OCI-M2 (cell line): ENCODE results near the gene MEF2D.

Experiments used
- DNase-seq: peaks from one replicate; lab custom pipeline; 2025; ENCODE audit not compliant: unreplicated experiment; lab: John Stamatoyannopoulos, UW

Gene MEF2D

DNA sequence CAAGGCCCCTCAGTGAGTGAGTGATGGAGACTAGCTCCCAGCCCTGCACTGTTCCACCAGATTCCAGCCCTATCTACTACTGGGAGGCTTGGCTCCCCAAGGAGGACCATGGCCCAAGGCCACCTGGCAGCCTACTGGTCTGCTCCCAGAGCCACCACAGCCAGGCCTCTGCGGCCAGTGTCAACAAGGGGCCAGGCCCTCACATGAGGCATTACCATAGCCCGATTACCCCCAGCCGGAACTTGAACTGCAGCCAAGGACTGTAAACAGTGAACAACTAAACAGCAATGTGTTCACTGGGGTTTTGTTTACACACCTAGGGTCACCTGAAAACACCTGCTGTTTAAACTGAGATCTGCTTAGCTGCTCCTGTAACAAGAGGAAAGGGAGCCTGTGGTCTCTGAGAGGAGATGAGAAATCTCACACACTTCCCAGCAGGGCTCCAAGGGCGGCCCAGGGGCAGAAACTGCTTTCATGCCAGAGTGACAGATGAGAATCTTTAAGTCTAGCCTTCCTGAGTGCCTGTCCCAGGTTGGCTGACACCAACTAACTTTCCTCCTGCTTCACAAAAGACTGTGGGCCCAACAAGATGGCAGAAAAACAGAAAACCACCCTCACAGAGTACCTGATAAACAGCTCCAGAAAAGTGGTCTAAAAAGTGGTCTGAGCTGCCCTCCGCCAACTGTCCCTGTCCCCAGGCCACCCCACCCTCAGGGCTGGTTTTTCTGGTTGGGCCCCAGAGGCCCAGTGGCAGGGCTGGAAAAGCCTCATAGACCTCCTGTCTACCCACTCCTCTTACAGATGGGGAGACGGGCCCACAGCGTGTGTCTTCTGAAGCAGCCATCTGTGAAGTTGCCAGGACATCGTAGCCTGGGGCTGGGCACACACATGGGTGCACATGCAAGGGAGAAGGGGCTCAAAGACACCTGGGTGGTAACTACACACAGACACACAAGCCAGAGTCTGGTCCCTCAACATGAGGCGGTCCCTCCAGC, 28.8 kb downstream of the MEF2D start:
- no peak for DNase-seq

DNA sequence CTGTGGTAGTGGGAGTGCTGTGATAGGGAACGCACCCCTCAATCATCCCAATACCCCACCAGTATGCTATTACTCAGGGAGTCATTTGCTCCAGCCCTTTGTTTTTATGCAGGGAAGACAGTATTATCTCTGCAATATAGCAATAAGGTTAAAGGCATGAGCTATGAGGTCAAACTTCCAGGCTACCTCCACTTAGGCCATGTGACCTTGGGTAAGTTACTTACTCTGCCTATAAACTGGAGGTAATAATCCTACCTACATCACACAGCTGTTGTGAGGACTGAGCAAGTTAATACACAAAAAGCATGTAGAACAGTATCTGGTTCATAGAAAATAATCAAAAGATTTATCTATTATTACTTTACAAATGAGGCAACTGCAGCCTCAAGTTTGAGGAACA, 30.1 kb downstream of the MEF2D start:
- no peak for DNase-seq

DNA sequence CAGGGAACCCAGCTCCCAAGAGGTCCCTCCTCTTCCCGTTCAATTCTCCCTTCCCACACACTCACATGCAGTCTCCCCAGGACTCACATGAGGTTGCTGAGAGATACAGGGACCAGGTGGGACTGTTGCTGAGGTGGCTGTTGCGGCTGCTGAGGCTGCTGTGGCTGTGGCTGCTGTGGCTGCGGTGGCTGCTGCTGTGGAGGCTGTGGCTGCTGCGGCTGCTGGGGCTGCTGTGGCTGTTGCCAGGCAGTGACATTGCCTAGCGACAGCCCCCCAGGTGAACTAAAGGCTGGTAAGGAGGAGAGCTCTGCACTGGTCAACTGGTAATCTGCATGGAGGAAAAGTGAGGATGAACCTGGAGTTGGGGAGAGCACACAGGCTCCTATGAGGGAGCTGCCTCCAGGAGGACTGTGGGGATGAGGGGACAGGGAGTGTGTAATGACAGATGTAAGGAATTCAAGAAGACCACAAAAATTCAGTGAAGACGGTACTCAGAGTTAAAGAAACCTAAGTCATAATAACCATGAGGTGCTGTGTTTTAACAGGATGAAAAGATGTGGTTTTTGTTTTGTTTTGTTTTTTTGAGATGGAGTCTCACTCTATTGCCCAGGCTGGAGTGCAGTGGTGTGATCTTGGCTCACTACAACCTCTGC, 31.8 kb downstream of the MEF2D start:
- DNase-seq: no peak

DNA sequence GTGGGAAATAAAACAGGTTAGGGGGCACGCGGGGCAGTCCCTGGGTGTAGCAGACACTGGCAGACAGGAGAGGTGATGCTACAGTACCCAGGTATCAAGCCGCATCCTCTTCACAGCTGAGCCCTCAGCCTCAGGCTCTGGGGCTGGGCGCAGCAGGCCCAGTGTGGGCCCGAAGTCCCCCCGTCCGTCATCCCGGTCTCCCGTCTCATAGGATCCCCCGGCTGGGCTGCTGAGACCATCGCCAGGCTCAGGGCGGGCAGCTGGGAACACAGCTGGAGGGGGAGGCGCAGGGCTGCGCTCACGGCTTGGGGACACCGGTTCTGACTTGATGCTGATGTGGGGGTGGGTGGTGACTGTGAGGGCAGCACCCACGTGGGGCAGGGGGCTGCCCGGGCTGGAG, 32.7 kb downstream of the MEF2D start:
- no peak for DNase-seq

DNA sequence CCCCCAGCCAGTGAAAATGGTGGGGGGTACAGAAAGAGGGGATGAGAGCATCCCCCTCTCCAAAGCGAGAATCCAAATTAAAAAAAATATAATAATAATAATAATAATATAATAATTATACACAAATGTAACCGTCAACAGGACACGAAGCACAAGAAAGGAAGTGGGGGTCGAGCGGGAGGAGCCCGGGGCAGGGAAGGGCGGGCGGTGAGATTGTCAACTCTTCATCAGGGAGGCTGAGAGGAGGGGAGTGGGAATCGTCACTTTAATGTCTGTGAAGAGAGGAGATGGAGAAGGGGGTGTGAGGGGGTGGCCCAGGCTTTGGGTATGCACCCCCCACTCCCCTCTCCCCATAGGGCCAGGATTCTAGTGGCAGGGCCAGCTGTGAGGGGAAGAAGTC, 33.2 kb downstream of the MEF2D start:
- no peak for DNase-seq

DNA sequence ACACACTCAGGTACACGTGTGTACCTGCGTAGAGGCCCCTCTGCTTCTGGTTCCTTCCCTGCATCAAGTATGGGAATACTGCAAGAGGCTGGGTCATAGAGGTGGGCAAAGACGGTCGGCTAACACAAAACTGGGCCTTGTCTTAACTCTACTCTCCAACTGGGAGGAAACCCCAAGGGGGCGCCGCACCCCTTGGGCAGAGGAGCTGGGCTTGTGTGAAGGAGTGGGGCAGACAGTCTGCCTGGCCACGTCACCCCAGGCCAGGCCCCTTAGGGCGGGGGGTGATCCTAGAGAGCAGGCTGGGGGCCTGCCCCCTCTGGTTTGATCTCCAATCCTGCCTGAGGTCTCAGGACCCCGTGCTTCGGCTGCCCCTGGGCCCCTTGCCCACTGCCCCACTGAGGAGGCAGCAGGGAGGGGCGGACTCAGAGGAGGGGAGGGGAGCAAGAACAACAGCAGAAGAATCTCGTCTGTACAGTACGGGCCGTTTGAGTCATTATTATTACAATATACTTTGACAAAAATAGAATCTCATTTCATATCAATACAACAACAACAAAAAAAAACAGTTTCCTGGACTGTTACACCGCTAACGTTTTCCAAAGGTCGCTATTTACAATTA, 34.7 kb downstream of the MEF2D start:
- DNase-seq: no peak

DNA sequence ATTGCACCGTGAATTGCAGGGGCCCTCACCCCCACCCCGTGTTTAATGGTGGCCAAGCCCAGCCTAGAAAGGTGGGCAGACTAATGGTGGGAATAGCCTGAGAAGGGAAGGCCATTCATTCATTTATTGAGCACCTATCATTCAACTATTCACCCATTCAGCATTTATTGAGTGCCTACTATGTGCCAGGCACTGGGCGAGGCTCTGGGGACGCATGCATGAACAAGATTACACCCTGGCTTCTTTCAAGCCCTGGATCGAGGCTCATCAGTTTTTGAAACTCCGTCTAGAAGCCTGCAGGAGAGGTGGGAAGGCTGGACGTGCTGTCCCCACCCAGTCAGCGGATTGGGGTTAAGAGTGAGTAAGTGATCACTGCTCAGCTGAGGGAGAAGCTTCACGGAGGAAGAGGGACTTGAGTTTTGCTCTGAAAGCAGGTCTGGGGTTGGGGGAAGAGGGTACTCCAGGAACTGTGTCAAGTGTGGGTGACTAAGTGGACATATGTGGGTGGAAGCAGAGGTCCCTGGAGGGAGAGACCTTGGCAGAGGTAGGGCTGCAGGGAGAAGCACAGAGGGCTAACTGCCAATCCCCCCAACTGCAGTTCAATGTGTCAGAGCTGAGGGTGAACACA, 35.6 kb downstream of the MEF2D start:
- DNase-seq: no peak

DNA sequence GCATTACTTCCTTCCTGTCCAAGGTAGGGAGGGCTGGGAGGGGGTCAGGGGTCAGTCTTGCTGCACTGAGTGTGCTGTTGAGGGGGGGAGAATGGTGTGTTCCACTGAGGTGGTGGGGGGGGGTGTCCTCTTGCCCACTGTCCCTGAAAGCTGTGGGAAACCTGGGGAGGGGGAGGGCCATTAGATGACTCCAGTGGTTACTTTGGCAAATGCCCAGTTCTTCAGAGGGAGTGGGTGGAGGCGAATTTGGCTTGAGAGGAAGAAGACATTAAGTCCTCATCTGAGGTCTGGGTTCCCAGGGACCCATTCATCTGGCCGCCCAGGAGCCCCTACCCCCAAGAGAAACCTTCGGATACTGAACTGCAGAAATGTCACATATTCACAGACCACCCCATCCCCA, 36.2 kb downstream of the MEF2D start:
- no peak for DNase-seq

DNA sequence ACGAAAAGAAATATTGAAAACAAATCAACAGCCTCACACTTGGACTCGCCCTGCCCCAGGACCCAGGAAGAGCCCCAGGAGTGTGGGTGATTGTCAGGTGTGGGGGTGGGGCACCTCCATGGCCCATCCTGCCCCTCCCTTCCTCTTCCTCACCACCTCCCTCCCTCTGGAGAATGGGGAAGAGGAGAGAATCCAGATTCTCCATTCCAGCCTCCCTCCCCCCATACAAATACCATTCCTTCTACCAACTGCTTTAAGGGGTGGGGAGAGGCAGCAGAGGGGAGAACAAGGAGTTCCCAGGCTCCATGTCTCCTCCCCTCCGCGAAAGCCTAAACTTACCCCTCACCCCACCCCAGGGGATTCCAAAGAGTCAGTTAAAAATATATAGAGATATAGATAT, 36.7 kb downstream of the MEF2D start:
- DNase-seq: no peak

DNA sequence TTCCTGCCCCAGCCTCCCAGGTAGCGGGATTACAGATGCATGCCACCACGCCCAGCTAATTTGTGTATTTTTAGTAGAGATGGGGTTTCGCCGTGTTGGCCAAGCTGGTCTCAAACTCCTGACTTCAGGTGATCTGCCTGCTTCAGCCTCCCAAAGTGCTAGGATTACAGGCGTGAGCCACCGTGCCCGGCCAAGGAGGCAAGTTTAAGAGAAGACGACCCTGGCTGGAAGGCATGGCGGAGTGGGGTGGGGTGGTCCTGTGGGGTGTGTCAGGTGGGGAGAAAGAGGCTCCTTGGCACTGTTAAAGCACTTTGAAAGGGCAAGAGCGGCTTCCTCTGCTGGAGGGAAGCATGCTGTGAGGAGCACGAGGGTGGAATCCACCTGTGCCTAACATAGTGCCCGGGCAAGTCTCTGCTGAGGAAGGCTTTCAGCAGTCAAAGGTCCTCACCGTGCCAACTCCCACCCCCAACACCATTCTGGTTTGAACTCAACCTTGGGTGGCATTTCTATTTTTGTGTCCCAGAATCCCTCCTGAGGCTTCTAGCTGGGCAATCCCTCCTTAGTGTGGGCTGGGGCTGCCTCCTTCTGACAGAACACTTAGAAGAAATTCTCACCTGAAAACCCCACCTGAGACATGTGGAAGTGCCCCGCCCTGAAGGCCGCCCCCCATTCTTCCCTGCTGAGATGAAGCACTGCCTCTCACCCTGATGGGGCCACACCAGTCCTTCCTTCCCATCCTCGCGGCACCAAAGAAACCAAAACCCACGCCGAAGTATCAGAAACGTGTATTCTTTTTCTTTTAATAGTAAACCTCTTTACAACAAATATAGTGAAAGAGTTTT, 37.4 kb downstream of the MEF2D start:
- no peak for DNase-seq

DNA sequence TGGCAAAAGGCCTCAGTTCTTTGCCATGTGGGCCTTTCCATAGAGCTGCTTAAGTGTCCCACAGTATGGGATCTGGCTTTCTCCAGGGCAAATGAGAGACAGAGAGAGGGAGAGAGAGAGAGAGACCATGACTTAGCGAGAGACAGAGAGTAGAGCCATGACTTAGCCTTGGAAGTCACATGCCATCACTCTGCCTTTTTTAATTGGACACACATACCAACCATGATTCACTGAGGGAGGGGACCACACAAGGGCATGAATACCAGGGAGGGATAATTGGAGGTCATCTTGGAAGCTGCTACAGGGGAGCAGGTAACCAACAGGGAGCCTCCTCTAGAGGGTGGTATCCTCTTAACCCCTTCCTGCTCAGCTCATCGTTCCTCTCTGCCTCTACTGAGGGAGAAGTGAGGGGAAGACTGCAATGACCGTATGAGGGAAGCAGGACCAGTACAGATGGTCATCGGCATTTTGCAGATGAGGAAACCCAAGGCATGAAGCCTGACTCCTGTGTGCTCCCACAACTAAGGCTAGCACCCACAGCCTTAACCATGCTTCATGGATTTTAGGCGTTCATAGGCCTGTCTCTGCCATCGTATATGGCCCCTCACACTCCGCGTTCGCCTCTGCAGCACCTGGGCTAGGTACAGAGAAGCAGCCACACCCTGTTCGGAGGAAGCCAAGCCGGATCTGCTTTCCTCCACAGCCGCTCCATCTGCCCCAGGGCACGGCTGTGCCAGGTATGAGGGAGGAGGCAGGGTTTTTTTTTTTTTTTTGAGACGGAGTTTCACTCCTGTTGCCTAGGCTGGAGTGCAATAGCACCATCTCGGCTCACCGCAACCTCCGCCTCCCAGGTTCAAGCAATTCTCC, 38.6 kb downstream of the MEF2D start:
- no peak for DNase-seq

DNA sequence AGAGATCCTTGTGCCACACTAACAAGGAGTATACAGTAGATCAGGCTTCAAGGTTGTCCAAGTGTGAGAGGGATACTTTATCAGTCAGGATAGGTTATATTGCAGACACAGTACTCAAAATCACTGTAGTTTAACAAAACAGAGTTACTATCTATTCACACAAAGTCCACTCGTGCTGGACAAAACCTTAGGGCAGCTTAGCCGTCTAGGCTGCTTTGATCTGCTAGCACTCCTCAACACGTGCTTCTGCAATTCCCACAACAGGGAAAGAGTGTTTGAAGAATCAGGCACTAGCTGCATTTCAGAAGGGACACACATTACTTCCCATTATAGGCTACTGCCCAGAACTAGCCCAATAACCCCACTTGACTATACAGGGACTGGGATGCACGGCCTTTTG, 39.5 kb downstream of the MEF2D start:
- DNase-seq: no peak

DNA sequence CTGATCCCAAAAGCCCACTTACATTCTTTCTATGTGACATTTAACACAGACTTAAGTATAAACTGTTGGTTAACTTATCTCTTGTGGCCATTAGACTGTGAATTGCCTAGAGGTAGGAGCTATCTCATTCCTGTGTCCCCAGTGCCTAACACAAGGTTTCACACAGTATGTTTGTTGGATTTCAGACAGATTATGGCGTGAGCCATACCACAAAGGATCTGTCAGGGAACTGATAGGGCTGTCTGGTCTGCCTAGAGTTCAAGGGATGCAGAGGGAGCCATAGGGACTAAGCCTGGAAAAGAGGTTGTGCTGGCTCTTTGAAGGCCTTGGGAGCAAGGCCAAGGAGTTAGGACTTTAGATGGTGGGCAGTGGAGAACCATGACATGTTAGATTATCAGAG, 40.0 kb downstream of the MEF2D start:
- peak; percentile 19 for DNase-seq

DNA sequence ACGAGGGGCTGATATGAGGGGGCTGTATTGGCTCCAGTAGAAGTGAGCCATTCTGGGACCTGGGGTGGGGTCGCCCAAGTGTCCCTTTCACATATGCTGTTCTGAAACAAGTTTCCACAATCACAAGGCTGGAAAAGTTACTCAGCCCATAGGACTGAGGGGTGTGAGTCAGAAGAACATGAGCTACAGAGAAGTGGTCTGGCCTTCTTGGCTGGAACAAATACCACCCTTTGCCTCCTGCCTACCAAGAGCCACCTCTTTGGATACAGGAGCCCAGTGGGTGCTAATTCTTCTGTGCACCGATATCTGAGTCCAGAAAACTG, 42.4 kb downstream of the MEF2D start:
- DNase-seq: no peak

DNA sequence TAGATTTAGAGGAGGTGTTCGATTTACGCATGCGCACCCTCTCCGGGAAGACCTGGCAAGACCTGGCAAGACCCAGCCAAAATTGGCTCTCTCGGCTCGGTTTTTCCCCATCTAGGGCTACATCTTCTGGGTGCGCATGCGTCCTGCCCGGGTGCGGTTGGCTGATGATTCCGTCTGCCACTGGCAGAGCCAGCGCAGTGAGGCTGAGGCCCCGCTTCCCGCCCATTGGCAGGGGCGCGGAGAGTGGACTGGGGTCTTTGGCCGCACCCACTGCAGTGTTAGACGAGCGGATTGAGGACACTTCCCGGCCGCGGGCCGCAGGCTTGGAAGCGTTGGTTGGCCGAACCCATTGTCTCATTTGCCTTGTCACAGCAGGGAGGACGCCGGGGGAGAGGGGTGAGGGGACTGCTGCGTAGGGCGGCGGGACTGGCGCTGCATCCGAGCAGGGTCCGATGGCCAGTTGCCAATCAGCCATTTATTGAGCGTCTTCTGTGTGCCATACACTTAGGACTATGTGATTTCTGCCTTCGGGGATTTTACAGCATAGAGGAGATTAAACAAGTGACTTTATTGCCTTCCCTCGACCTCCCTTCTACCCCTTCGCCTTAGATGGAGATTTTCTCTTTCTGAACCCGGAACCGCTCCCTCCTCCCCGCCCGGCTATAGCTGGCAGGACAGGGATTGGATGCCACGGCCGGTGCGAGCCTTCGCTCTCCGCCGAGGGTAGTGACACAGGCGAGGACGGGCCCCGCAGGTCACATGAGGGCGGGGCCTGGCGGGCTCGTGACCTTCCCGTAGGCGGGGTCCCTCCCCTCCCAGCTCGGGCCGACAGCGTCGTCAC, 43.7 kb downstream of the MEF2D start:
- DNase-seq: peak; percentile 70

DNA sequence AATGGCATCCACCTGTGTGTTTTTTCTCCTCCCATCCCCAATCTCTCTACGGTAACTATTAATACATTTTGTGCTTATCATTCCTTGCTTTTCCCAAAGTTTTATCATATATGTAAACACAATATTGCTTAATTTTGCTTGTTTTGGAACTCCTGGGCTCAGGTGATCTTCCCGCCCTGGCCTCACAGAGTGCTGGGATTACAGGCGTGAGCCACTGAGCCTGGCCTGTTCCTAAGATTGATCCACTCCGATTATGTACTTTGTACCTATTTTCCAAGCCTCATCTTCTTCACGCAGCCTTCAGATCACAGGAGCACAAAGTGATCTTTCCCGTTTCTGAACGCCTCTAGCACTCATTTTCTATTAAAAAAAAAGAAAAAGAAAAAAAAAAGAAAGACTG, 45.2 kb downstream of the MEF2D start:
- no peak for DNase-seq

DNA sequence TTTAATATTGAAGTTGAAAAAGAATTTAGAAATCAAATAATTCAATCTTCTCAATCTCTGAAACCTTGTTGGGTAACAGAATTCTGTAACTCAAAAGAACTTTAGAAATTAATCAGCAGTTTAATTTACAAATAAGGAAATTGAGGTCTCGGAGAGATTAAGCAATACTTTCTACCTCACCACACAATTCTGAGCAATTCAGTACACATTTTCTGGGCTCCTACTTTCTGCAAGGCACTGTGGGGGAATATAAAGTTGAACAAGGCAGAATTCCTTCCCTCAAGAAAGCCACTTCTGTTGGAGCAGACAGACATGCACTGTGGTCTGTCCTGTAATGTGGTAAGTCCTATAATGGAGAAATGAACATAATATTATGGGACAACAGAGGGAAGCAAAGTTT, 47.7 kb downstream of the MEF2D start:
- no peak for DNase-seq

DNA sequence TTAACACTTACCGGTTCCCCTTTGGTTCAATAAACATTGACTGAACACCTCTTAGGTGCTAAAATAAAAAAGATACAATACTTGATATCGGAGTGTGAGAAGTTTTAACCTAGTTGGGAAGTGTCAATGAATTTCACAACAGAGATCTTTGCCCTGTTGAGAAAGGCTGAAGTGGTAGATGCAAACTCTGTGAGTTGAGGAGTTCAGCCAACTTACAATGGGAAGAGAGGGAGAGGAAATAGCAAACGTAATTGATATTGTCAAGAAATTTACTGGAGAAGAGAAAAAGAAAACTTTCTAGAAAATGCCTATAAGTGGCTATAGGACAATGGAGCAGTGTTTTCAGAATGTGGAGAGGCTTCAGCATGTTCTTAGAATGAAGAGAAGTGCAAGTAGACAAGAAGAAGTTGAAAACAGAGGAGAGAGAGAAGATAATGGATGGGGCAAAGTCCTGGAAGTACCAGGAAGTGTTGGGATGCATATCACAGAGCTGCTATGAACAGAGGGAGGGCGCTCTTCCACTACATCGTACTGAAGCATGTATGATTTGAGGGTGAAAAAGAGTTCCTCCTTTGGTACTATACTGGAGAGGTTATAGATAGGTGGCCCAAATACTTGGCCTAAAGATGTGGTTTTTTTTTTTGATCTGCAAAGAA, 48.9 kb downstream of the MEF2D start:
- DNase-seq: no peak
